Epithelial cell of proximal tubule (primary cell): ENCODE results near the gene GGA3. TPM values are rescaled to one million over a fixed set of nuclear protein-coding genes. Genes with fewer than 3 reads are reported as not detected.

Source experiments
- DNase-seq: peaks from one replicate; pipeline ENCODE4 v3.0.0-alpha.2; 2011; ENCODE audit warnings: low read depth
- H3K4me3 ChIP-seq: 2 replicates; pipeline ENCODE4 v1.5.1; 2011; ENCODE audit warnings: low read depth, mild to moderate bottlenecking, low read length
- total RNA-seq: library from RNA; depleted of rRNA; stranded (reverse); fragments of >200 nt; gene quantifications from 2 replicates; pipeline ENCODE4 v1.2.3, GENCODE V29; 2015
- TF ChIP-seq, protein P1 (sequence below): conservative IDR thresholded peaks from 2 replicates; pipeline ENCODE4 v1.5.1; 2012; ENCODE audit warnings: low read depth, mild to moderate bottlenecking, low read length

GGA3 gene
- total RNA-seq, 1 donor from 2014 or later = 19.5 TPM

DNA sequence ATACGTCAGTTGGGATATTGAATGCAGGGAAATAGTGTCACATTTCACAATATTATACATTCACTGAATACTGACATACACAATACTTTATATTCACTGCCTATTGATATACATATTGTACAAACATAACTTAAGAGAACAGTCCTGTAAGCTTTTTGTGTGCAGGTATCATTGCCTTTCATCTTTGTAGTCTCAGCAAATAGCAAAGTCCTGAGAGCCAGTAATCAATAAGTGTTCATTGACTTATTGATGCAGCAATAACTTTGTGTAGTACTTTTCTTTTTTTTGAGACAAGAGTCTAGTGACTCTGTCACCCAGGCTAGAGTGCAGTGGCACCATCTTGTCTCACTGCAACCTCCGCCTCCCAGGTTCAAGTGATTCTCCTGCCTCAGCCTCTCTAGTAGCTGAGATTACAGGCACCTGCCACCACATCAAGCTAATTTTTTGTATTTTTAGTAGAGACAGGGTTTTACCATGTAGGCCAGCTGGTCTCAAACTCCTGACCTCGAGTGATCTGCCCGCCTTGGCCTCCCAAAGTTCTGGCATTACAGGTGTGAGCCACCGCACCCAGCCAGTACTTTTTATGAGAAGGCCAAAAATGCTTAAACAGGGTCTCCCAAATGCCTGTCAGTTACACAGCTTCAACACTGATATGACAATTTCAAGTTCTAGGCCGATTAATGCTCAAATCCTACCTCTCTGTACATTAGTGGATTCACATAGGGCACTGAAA lies 61.4 kb downstream of the GGA3 start:
- TF ChIP-seq, protein P1, sequence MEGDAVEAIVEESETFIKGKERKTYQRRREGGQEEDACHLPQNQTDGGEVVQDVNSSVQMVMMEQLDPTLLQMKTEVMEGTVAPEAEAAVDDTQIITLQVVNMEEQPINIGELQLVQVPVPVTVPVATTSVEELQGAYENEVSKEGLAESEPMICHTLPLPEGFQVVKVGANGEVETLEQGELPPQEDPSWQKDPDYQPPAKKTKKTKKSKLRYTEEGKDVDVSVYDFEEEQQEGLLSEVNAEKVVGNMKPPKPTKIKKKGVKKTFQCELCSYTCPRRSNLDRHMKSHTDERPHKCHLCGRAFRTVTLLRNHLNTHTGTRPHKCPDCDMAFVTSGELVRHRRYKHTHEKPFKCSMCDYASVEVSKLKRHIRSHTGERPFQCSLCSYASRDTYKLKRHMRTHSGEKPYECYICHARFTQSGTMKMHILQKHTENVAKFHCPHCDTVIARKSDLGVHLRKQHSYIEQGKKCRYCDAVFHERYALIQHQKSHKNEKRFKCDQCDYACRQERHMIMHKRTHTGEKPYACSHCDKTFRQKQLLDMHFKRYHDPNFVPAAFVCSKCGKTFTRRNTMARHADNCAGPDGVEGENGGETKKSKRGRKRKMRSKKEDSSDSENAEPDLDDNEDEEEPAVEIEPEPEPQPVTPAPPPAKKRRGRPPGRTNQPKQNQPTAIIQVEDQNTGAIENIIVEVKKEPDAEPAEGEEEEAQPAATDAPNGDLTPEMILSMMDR = no peak
- no peak for DNase-seq
- H3K4me3 ChIP-seq = no peak overlapping the region

DNA sequence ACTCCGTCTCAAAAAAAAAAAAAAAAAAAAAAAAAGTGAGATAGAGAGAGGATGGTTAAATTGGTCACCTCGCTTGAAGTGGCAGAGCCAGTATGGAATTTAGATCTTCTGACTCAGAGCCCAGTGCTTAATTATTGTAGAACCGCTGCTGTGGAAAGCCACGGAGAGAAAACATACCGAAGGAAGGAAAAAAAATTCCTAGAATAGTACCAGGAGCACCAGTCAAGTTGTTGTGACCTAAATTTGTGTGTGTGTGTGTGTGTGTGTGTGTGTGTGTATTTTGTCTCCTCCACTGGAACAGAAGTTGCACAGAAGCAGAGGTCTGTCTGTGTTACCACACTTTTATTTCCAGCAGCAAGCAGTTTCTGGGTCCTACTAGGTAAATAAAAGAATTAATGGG lies 66.5 kb downstream of the GGA3 start:
- DNase-seq = peak; percentile 96
- TF ChIP-seq, protein P1 = no peak
- H3K4me3 ChIP-seq = no peak overlapping the region

DNA sequence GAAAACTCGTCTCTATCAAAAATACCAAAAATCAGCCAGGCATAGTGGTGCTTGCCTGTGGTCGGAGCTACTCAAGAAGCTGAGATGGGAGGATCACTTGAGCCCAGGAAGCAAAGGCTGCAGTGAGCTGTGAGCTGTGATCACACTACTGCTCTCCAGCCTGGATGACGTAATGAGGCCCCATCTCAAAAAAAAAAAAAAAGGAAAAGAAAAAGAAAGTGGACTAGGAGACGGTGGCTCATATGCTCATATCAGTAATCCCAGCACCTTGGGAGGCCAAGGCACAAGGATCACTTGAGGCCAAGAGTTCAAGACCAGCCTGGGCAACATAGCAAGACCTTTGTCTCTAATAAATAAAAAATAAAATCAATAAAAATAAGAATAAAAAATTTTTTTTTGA lies 69.8 kb downstream of the GGA3 start:
- peak; percentile 45 for DNase-seq
- TF ChIP-seq, protein P1 = no peak
- H3K4me3 ChIP-seq = no peak overlapping the region

DNA sequence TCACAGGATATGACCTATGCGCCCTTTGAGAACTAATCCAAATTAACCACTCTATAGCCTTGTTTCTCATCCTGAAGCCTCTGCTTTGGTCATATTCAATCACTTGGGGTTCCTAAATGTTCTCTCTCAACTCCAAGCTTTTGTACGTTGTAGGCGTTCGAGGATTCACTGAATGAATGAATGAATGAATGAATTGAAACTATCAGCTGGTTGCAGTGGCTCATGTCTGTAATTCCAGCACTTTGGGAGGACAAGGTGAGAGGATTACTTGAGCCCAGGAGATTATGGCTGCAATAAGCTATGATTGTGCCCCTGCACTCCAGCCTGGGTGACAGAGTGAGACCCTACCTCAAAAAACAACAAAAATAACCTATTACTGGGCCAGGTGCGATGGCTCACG lies 72.8 kb downstream of the GGA3 start:
- TF ChIP-seq, protein P1 = no peak
- DNase-seq = no peak
- no peak overlapping the region for H3K4me3 ChIP-seq

Other genes starting within 250 kb of the GGA3 start
- gene MRPL58, start 248.9 kb downstream of the GGA3 start, total RNA-seq = 52.2 and 113 TPM in 2 replicates
- 232 and 360 TPM in 2 replicates for gene ATP5PD, start 214.6 kb downstream of the GGA3 start, total RNA-seq
- 15.8 and 19.2 TPM in 2 replicates for gene KCTD2, start 214.4 kb downstream of the GGA3 start, total RNA-seq
- gene SLC16A5, start 173.7 kb downstream of the GGA3 start, total RNA-seq = 15.1 and 15.9 TPM in 2 replicates
- 8.5 and 12.3 TPM in 2 replicates for gene ARMC7, start 151.6 kb downstream of the GGA3 start, total RNA-seq
- 139 and 140 TPM in 2 replicates for gene NT5C, start 129.9 kb downstream of the GGA3 start, total RNA-seq
- gene JPT1, start 107.1 kb downstream of the GGA3 start, total RNA-seq = 539 and 692 TPM in 2 replicates
- 130 and 166 TPM in 2 replicates for gene SUMO2, start 78.6 kb downstream of the GGA3 start, total RNA-seq
- 43.2 and 57.4 TPM in 2 replicates for gene NUP85, start 55.9 kb downstream of the GGA3 start, total RNA-seq
- gene MRPS7, start 273 bp upstream of the GGA3 start, total RNA-seq = 91.2 and 95.6 TPM in 2 replicates
- 19.1 and 26.5 TPM in 2 replicates for gene MIF4GD, start 9.6 kb upstream of the GGA3 start, total RNA-seq
- gene SLC25A19, start 27.8 kb upstream of the GGA3 start, total RNA-seq = 10.5 and 25.7 TPM in 2 replicates
- gene GRB2, start 144.1 kb upstream of the GGA3 start, total RNA-seq = 77.5 and 82.8 TPM in 2 replicates
- gene TMEM94, start 195.0 kb upstream of the GGA3 start, total RNA-seq = 22.1 and 65.3 TPM in 2 replicates